Left forelimb (tissue), 1 donor: Measurements from ENCODE around the gene CHRNB2.
"Not testable (repeated sequence)": the region's sequence is repeated elsewhere in the genome, so short reads cannot be mapped to it uniquely, and the experiment has no call there.

Experiments used
- DNase-seq: peaks from one replicate; pipeline ENCODE4 v3.0.0-alpha.2; 2018; ENCODE audit warnings: low spot score

CHRNB2 gene

GRCh38 chr1:154567386-154568156, at the start of gene CHRNB2:
Gene CHRNB2, plus strand, starts transcription at chr1:154567778. Its CDS starts 267 bp downstream, at chr1:154568045.
- DNase-seq = peak; percentile 81

GRCh38 chr1:154519591-154519991, 48.0 kb upstream of the CHRNB2 start:
- DNase-seq = no peak

- DNase-seq = no peak
Observed at GRCh38 chr1:154520333-154520732, 47.2 kb upstream of the CHRNB2 start.

GRCh38 chr1:154521695-154522094, 45.9 kb upstream of the CHRNB2 start:
- DNase-seq = no peak

GRCh38 chr1:154524881-154525280, 42.7 kb upstream of the CHRNB2 start:
- DNase-seq = no peak

GRCh38 chr1:154527192-154527591, 40.4 kb upstream of the CHRNB2 start:
- no peak for DNase-seq

GRCh38 chr1:154529308-154529707, 38.3 kb upstream of the CHRNB2 start:
- no peak for DNase-seq

- not testable (repeated sequence) for DNase-seq
Observed at GRCh38 chr1:154531950-154532349, 35.6 kb upstream of the CHRNB2 start.

GRCh38 chr1:154533952-154534844, 33.4 kb upstream of the CHRNB2 start:
- DNase-seq = no peak

GRCh38 chr1:154536570-154536969, 31.0 kb upstream of the CHRNB2 start:
- DNase-seq = no peak

- no peak for DNase-seq
Observed at GRCh38 chr1:154539486-154540483, 27.8 kb upstream of the CHRNB2 start.

- no peak for DNase-seq
Observed at GRCh38 chr1:154541231-154541630, 26.3 kb upstream of the CHRNB2 start.

- DNase-seq = no peak
Observed at GRCh38 chr1:154546264-154547063, 21.1 kb upstream of the CHRNB2 start.

GRCh38 chr1:154547105-154547732, 20.4 kb upstream of the CHRNB2 start:
- no peak for DNase-seq

GRCh38 chr1:154548028-154548427, 19.6 kb upstream of the CHRNB2 start:
- DNase-seq = no peak

GRCh38 chr1:154549202-154549770, 18.3 kb upstream of the CHRNB2 start:
- no peak for DNase-seq

GRCh38 chr1:154550070-154550469, 17.5 kb upstream of the CHRNB2 start:
- DNase-seq = no peak

GRCh38 chr1:154550657-154551056, 16.9 kb upstream of the CHRNB2 start:
- no peak for DNase-seq

- DNase-seq = no peak
Observed at GRCh38 chr1:154551474-154551873, 16.1 kb upstream of the CHRNB2 start.

- DNase-seq = no peak
Observed at GRCh38 chr1:154552036-154552435, 15.5 kb upstream of the CHRNB2 start.
